OCI-LY7 (cell line): Measurements from ENCODE around the gene WRNIP1.

Experiments
- EZH2phosphoT487 ChIP-seq: fragments of 200-600 bp; sonication (generic); IDR thresholded peaks from 2 replicates; pipeline ENCODE4 v1.6.1; 2018; ENCODE audit warnings: low read depth, borderline replicate concordance, mild to moderate bottlenecking, mixed run types, antibody characterized with exemption, low read length, moderate library complexity, mixed read lengths
- TF ChIP-seq, protein P1 (sequence below): fragments of 200-600 bp; sonication (generic); conservative IDR thresholded peaks from 2 replicates; pipeline ENCODE4 v1.5.1; 2014; ENCODE audit warnings: mild to moderate bottlenecking, antibody characterized with exemption, low read length, moderate library complexity, mixed read lengths

DNA sequence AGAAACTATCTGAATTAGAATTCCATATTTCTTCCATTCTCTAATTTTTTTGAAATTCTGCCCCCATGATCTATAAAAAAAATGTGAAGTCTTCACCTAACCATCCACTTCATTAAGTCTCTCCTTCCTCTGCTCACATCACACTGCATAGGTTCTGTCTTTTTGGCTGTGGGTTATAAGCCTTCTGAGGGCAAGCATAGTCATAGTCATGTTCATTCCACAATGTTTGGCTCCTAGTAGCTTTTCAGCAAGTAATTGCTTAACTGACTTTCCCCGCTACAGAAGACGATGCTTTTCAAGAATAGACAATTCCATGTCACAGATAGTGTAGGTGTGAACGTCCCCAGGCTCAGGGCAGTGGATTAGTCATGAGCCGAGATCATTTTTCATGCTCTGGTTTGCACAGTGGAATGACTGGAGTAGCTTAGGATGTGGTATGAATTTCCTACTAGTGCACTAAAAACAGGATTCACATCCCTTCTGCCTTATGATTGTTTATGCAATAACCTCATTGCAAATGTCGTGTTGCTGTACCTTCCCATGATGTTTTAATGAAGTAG is 29.1 kb downstream of the WRNIP1 start:
- TF ChIP-seq, protein P1, sequence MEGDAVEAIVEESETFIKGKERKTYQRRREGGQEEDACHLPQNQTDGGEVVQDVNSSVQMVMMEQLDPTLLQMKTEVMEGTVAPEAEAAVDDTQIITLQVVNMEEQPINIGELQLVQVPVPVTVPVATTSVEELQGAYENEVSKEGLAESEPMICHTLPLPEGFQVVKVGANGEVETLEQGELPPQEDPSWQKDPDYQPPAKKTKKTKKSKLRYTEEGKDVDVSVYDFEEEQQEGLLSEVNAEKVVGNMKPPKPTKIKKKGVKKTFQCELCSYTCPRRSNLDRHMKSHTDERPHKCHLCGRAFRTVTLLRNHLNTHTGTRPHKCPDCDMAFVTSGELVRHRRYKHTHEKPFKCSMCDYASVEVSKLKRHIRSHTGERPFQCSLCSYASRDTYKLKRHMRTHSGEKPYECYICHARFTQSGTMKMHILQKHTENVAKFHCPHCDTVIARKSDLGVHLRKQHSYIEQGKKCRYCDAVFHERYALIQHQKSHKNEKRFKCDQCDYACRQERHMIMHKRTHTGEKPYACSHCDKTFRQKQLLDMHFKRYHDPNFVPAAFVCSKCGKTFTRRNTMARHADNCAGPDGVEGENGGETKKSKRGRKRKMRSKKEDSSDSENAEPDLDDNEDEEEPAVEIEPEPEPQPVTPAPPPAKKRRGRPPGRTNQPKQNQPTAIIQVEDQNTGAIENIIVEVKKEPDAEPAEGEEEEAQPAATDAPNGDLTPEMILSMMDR, result no peak
- no peak for TF ChIP-seq EZH2phosphoT487
